Muscle layer of duodenum (tissue), 2 donors: ENCODE data around the gene PHACTR1.

Experiments
- H3K27ac ChIP-seq: one replicate; pipeline ENCODE4 v1.7.0; 2013; ENCODE audit warnings: mild to moderate bottlenecking, low read length
- H3K27me3 ChIP-seq: one replicate; pipeline ENCODE4 v1.7.0; 2013; ENCODE audit warnings: low read depth, mild to moderate bottlenecking, control low read depth, low read length
- H3K36me3 ChIP-seq, 2 donors: one replicate each; pipeline ENCODE4 v1.7.0; 2013; ENCODE audit warnings: low read length in 2 of 2, control low read depth in 1 of 2, mild to moderate bottlenecking in 1 of 2; ENCODE audit not compliant: insufficient read depth in 2 of 2, control insufficient read depth in 1 of 2
- H3K4me1 ChIP-seq, 2 donors: one replicate each; pipeline ENCODE4 v1.7.0; 2013; ENCODE audit warnings: low read length in 2 of 2, mild to moderate bottlenecking in 2 of 2, control low read depth in 1 of 2, moderate library complexity in 1 of 2; ENCODE audit not compliant: insufficient read depth in 2 of 2, control insufficient read depth in 1 of 2
- H3K4me3 ChIP-seq, 2 donors: one replicate each; pipeline ENCODE4 v1.7.0; 2013; ENCODE audit warnings: low read length in 2 of 2, low read depth in 1 of 2, mild to moderate bottlenecking in 1 of 2
- H3K9me3 ChIP-seq, 2 donors: one replicate each; pipeline ENCODE4 v1.7.0; 2013; ENCODE audit warnings: low read length in 2 of 2, control low read depth in 1 of 2, mild to moderate bottlenecking in 1 of 2; ENCODE audit not compliant: control insufficient read depth in 1 of 2
- donor health status: healthy.

PHACTR1 gene

GRCh38 chr6:13035606-13036005 lies 319.0 kb downstream of the PHACTR1 start:
- Histone ChIP-seq H3K9me3 (no peaks in the 10 kb centered on the region), H3K27ac (no peak overlapping the region), H3K27me3 (no peaks in the 10 kb centered on the region), H3K4me3 (no peak overlapping the region), H3K36me3 (no peaks in the 10 kb centered on the region), H3K4me1 (no peaks in the 10 kb centered on the region)

- H3K4me3 ChIP-seq = no peak overlapping the region
- no peak overlapping the region for H3K27ac ChIP-seq
- no peaks in the 10 kb centered on the region for H3K9me3 ChIP-seq
- no peaks in the 10 kb centered on the region for H3K27me3 ChIP-seq
- H3K4me1 ChIP-seq = no peaks in the 10 kb centered on the region
- H3K36me3 ChIP-seq = no peaks in the 10 kb centered on the region
These were observed 321.7 kb downstream of the PHACTR1 start for GRCh38 chr6:13038315-13038714.

GRCh38 chr6:13038741-13039190 lies 322.2 kb downstream of the PHACTR1 start:
- Histone ChIP-seq H3K36me3 (no peaks in the 10 kb centered on the region), H3K27ac (no peak overlapping the region), H3K9me3 (no peaks in the 10 kb centered on the region), H3K27me3 (no peaks in the 10 kb centered on the region), H3K4me1 (no peaks in the 10 kb centered on the region), H3K4me3 (no peak overlapping the region)

- H3K9me3 ChIP-seq = no peaks in the 10 kb centered on the region
- no peaks in the 10 kb centered on the region for H3K27me3 ChIP-seq
- H3K4me1 ChIP-seq = no peaks in the 10 kb centered on the region
- H3K27ac ChIP-seq = no peak overlapping the region
- H3K36me3 ChIP-seq = no peaks in the 10 kb centered on the region
- no peak overlapping the region for H3K4me3 ChIP-seq
These were observed 327.8 kb downstream of the PHACTR1 start for GRCh38 chr6:13044390-13044789.

GRCh38 chr6:13044896-13045295 lies 328.3 kb downstream of the PHACTR1 start:
- Histone ChIP-seq H3K4me3 (no peak overlapping the region), H3K27ac (no peak overlapping the region), H3K27me3 (no peaks in the 10 kb centered on the region), H3K4me1 (no peaks in the 10 kb centered on the region), H3K9me3 (no peaks in the 10 kb centered on the region), H3K36me3 (no peaks in the 10 kb centered on the region)

GRCh38 chr6:13045676-13046075 lies 329.1 kb downstream of the PHACTR1 start:
- Histone ChIP-seq H3K9me3 (no peaks in the 10 kb centered on the region), H3K36me3 (no peaks in the 10 kb centered on the region), H3K4me1 (no peaks in the 10 kb centered on the region)

GRCh38 chr6:13046084-13046483 lies 329.5 kb downstream of the PHACTR1 start:
- H3K36me3 ChIP-seq = no peaks in the 10 kb centered on the region
- no peak overlapping the region for H3K27ac ChIP-seq
- H3K4me1 ChIP-seq = no peaks in the 10 kb centered on the region
- H3K27me3 ChIP-seq = no peaks in the 10 kb centered on the region
- H3K4me3 ChIP-seq = no peak overlapping the region
- H3K9me3 ChIP-seq = no peaks in the 10 kb centered on the region

More at GRCh38 chr6:13045676-13046075, 329.1 kb downstream of the PHACTR1 start:
- H3K27me3 ChIP-seq = no peaks in the 10 kb centered on the region
- no peak overlapping the region for H3K4me3 ChIP-seq
- H3K27ac ChIP-seq = no peak overlapping the region

- Histone ChIP-seq H3K4me1 (no peaks in the 10 kb centered on the region), H3K4me3 (no peak overlapping the region), H3K27ac (no peak overlapping the region), H3K27me3 (no peaks in the 10 kb centered on the region), H3K36me3 (no peaks in the 10 kb centered on the region), H3K9me3 (no peaks in the 10 kb centered on the region)
These were observed 331.5 kb downstream of the PHACTR1 start for GRCh38 chr6:13048113-13048512.

GRCh38 chr6:13049666-13050254 lies 333.2 kb downstream of the PHACTR1 start:
- no peak overlapping the region for H3K4me3 ChIP-seq
- H3K27me3 ChIP-seq = no peaks in the 10 kb centered on the region
- H3K27ac ChIP-seq = no peak overlapping the region
- no peaks in the 10 kb centered on the region for H3K9me3 ChIP-seq
- H3K36me3 ChIP-seq = no peaks in the 10 kb centered on the region
- no peaks in the 10 kb centered on the region for H3K4me1 ChIP-seq

- no peaks in the 10 kb centered on the region for H3K36me3 ChIP-seq
- no peak overlapping the region for H3K4me3 ChIP-seq
- H3K4me1 ChIP-seq = no peaks in the 10 kb centered on the region
- H3K9me3 ChIP-seq = no peaks in the 10 kb centered on the region
- no peaks in the 10 kb centered on the region for H3K27me3 ChIP-seq
- H3K27ac ChIP-seq = no peak overlapping the region
These were observed 336.5 kb downstream of the PHACTR1 start for GRCh38 chr6:13053006-13053461.

- Histone ChIP-seq H3K4me3 (no peak overlapping the region), H3K4me1 (no peaks in the 10 kb centered on the region), H3K36me3 (no peaks in the 10 kb centered on the region), H3K27ac (no peak overlapping the region), H3K9me3 (no peaks in the 10 kb centered on the region), H3K27me3 (no peaks in the 10 kb centered on the region)
These were observed 341.5 kb downstream of the PHACTR1 start for GRCh38 chr6:13058051-13058450.

GRCh38 chr6:13059026-13059425 lies 342.5 kb downstream of the PHACTR1 start:
- Histone ChIP-seq H3K4me3 (no peak overlapping the region), H3K27ac (no peak overlapping the region), H3K27me3 (no peaks in the 10 kb centered on the region), H3K4me1 (no peaks in the 10 kb centered on the region), H3K36me3 (no peaks in the 10 kb centered on the region), H3K9me3 (no peaks in the 10 kb centered on the region)
